CD14-positive monocyte (primary cell): ENCODE results near the gene SV2B. TPM values are rescaled to one million over a fixed set of nuclear protein-coding genes. Genes with fewer than 3 reads are reported as not detected.

Source experiments
- DNase-seq, 3 donors: peaks; one replicate each; pipeline ENCODE4 v3.0.0-alpha.2; 2011 to 2022
- H2AFZ ChIP-seq: 2 replicates; pipeline ENCODE4 v1.6.0; 2012; ENCODE audit warnings: mild to moderate bottlenecking, low read depth, low read length, inconsistent platforms; ENCODE audit not compliant: insufficient read depth, poor library complexity, severe bottlenecking
- H3K27ac ChIP-seq, 2 donors: 1 replicate in 1 of 2; 2 replicates in 1 of 2; pipeline ENCODE4 v1.5.1; 2012 to 2013; ENCODE audit warnings: low read length in 2 of 2, control low read depth in 1 of 2, inconsistent platforms in 1 of 2, low read depth in 1 of 2, mild to moderate bottlenecking in 1 of 2
- H3K27me3 ChIP-seq, 2 donors: one replicate each; pipeline versions ENCODE4 v1.6.0 to v1.6.1; 2011 to 2013; ENCODE audit warnings: low read length in 2 of 2; ENCODE audit not compliant: control insufficient read depth in 2 of 2, insufficient read depth in 2 of 2
- H3K36me3 ChIP-seq, 2 donors: replicated peaks in 1 of 2; 1 replicate in 1 of 2; 2 replicates in 1 of 2; pipeline versions ENCODE4 v1.5.1 to v1.6.1; 2012 to 2013; ENCODE audit warnings: low read length in 2 of 2, control low read depth in 1 of 2, inconsistent platforms in 1 of 2, mild to moderate bottlenecking in 1 of 2; ENCODE audit not compliant: insufficient read depth in 2 of 2, control insufficient read depth in 1 of 2
- H3K4me1 ChIP-seq, 2 donors: 1 replicate in 1 of 2; 2 replicates in 1 of 2; pipeline versions ENCODE4 v1.5.1 to v1.6.1; 2012 to 2013; ENCODE audit warnings: low read length in 2 of 2, control low read depth in 1 of 2, inconsistent platforms in 1 of 2, mild to moderate bottlenecking in 1 of 2, moderate library complexity in 1 of 2; ENCODE audit not compliant: insufficient read depth in 2 of 2, control insufficient read depth in 1 of 2
- H3K4me2 ChIP-seq: replicated peaks from 2 replicates; pipeline ENCODE3; 2012; ENCODE audit warnings: low read length, moderate library complexity, mild to moderate bottlenecking; ENCODE audit not compliant: poor library complexity, severe bottlenecking; ENCODE audit errors: extremely low read depth
- H3K4me3 ChIP-seq, 3 experiments: fragments of 200-600 bp in 1 of 3; sonication (generic) in 1 of 3; replicated peaks in 1 of 3; 1 replicate in 2 of 3; 2 replicates in 1 of 3; pipeline ENCODE4 v1.5.1; 2011 to 2013; ENCODE audit warnings: low read length in 3 of 3, mild to moderate bottlenecking in 3 of 3, control low read depth in 2 of 3, low read depth in 2 of 3, inconsistent platforms in 1 of 3, moderate library complexity in 1 of 3
- H3K79me2 ChIP-seq: 2 replicates; pipeline ENCODE4 v1.6.0; 2012; ENCODE audit warnings: mild to moderate bottlenecking, control low read depth, inconsistent platforms, low read length, moderate library complexity; ENCODE audit not compliant: insufficient read depth
- H3K9ac ChIP-seq: 2 replicates; pipeline ENCODE4 v1.6.0; 2017; ENCODE audit warnings: low read length, mild to moderate bottlenecking; ENCODE audit not compliant: insufficient read depth, poor library complexity, severe bottlenecking
- H3K9me3 ChIP-seq, 2 donors: replicated peaks in 1 of 2; 1 replicate in 1 of 2; 2 replicates in 1 of 2; pipeline versions ENCODE4 v1.5.1 to v1.6.1; 2012 to 2013; ENCODE audit warnings: low read length in 2 of 2, control low read depth in 1 of 2; ENCODE audit not compliant: control insufficient read depth in 1 of 2, insufficient read depth in 1 of 2
- H4K20me1 ChIP-seq: 2 replicates; pipeline ENCODE4 v1.6.0; 2012; ENCODE audit warnings: mild to moderate bottlenecking, low read length, control low read depth, moderate library complexity; ENCODE audit not compliant: insufficient read depth
- H3K27ac Mint-ChIP-seq, 7 donors: one replicate each; pipeline ENCODE4 v1.8.0; 2020; ENCODE audit warnings: mild to moderate bottlenecking in 7 of 7, mixed read lengths in 7 of 7, moderate library complexity in 6 of 7, inconsistent platforms in 2 of 7
- H3K27me3 Mint-ChIP-seq, 3 donors: one replicate each; pipeline ENCODE4 v1.8.0; 2021 to 2022; ENCODE audit warnings: low read depth in 3 of 3, mild to moderate bottlenecking in 3 of 3, mixed read lengths in 3 of 3, moderate library complexity in 3 of 3, inconsistent platforms in 1 of 3
- H3K36me3 Mint-ChIP-seq, 2 donors: one replicate each; pipeline ENCODE4 v1.8.0; 2020; ENCODE audit warnings: mixed read lengths in 2 of 2, inconsistent platforms in 1 of 2, mild to moderate bottlenecking in 1 of 2
- H3K4me1 Mint-ChIP-seq: one replicate; pipeline ENCODE4 v1.8.0; 2020; ENCODE audit warnings: mild to moderate bottlenecking, mixed read lengths
- H3K4me3 Mint-ChIP-seq, 2 donors: one replicate each; pipeline ENCODE4 v1.8.0; 2020; ENCODE audit warnings: mild to moderate bottlenecking in 2 of 2, mixed read lengths in 2 of 2, moderate library complexity in 1 of 2
- H3K9me3 Mint-ChIP-seq, 7 donors: one replicate each; pipeline ENCODE4 v1.8.0; 2020 to 2022; ENCODE audit warnings: mixed read lengths in 7 of 7, mild to moderate bottlenecking in 6 of 7, moderate library complexity in 6 of 7, inconsistent platforms in 2 of 7
- WGBS: methylation state at CpG from one replicate; pipeline ENCODE4 v1.1.5; 2013; ENCODE audit warnings: missing lambda C conversion rate; ENCODE audit not compliant: insufficient coverage; 5-methylcytosine and 5-hydroxymethylcytosine counted together
- intact Hi-C, 2 donors: fragments of 100-400 bp; cut with micrococcal nuclease; formaldehyde crosslinking; loops; one replicate each; pipeline versions ENCODE4 v1.15.0 to v1.15.1; 2023
- polyA plus RNA-seq, 3 donors: library from polyadenylated mRNA; depleted of rRNA in 1 of 3; unstranded in 2 of 3; stranded (reverse) in 1 of 3; fragments of 300-500 nt in 2 of 3; fragments of >200 nt in 1 of 3; fragmentation: Illumina TruSeq in 2 of 3; gene quantifications; 1 replicate in 2 of 3; 2 replicates in 1 of 3; pipeline ENCODE4 v1.2.3, GENCODE V29; 2012 to 2021
- TF ChIP-seq, protein P1 (sequence below): fragments of 200-600 bp; IDR thresholded peaks from one replicate; pipeline ENCODE4 v1.8.0; 2022; ENCODE audit warnings: antibody characterized with exemption, mild to moderate bottlenecking

SV2B gene
- polyA plus RNA-seq, 3 donors = not detected

DNA sequence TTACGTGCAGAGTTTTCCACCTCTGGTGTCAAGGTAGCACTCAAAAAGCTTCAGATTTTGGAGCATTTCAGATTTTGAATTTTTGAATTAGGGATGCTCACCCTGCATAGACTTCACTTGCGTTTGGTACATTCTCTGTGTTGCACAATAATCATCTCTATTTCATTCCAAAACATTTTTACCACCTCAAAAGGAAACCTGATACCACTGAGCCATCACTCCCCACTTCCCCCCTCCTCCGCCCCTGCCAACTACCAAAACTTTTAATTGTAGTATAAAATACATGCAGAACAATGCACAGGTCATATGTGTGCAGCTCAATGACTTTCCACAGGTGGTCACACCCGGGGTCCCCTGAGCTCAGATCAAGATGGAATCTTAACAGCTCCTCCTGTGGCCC, 208.8 kb downstream of the SV2B start:
- H3K79me2 ChIP-seq = no peaks in the 10 kb centered on the region
- no peak overlapping the region for H3K4me2 ChIP-seq
- no peaks in the 10 kb centered on the region for H3K9me3 ChIP-seq
- H3K9ac ChIP-seq = no peak overlapping the region
- H3K36me3 ChIP-seq = no peaks in the 10 kb centered on the region
- peaks cover 0 to 2% of the 10 kb centered on the region in 2 donors for H3K36me3 Mint-ChIP-seq
- H2AFZ ChIP-seq = no peak overlapping the region
- no peak overlapping the region for H3K4me3 ChIP-seq
- H3K4me1 Mint-ChIP-seq = peaks cover 56% of the 10 kb centered on the region
- H3K9me3 Mint-ChIP-seq = peaks cover 0 to 2% (median 0%) of the 10 kb centered on the region in 7 donors
- intact Hi-C loops = no loop called here
- peaks cover 0 to 2% of the 10 kb centered on the region in 2 donors for H3K27me3 ChIP-seq
- no peak overlapping the region for H3K27ac Mint-ChIP-seq
- TF ChIP-seq, protein P1, sequence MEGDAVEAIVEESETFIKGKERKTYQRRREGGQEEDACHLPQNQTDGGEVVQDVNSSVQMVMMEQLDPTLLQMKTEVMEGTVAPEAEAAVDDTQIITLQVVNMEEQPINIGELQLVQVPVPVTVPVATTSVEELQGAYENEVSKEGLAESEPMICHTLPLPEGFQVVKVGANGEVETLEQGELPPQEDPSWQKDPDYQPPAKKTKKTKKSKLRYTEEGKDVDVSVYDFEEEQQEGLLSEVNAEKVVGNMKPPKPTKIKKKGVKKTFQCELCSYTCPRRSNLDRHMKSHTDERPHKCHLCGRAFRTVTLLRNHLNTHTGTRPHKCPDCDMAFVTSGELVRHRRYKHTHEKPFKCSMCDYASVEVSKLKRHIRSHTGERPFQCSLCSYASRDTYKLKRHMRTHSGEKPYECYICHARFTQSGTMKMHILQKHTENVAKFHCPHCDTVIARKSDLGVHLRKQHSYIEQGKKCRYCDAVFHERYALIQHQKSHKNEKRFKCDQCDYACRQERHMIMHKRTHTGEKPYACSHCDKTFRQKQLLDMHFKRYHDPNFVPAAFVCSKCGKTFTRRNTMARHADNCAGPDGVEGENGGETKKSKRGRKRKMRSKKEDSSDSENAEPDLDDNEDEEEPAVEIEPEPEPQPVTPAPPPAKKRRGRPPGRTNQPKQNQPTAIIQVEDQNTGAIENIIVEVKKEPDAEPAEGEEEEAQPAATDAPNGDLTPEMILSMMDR = no peak
- no peak overlapping the region for H3K27ac ChIP-seq
- no peak for DNase-seq
- H3K27me3 Mint-ChIP-seq = peaks cover 0 to 10% (median 6%) of the 10 kb centered on the region in 3 donors
- H4K20me1 ChIP-seq = no peaks in the 10 kb centered on the region
- no peak overlapping the region for H3K4me3 Mint-ChIP-seq
- 0% methylated on average over 1 of the region's 4 CpGs for WGBS
- H3K4me1 ChIP-seq = peaks cover 32 to 37% of the 10 kb centered on the region in 2 donors

DNA sequence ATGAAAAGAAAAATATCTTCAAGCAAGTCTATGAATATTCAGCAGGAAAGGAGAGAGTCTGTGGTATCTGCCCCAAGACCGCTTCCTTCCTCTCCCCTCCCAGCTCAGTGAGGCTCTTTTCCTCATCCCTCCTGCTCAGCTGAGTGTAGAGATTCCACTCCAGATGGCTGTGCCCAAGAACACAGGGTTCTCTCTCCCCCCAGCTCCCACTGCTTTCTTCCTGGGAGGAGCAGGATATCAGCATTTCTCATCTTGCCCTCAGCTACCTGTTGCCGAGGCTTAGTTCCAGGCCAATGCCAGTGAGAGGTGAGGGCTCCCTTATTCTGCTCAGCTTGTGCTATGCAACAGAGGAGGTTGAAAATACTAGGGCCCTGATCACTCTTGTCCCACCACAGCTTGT, 211.9 kb downstream of the SV2B start:
- intact Hi-C loops = no loop called here
- WGBS = 0% methylated on average over 1 of the region's 2 CpGs
- TF ChIP-seq, protein P1 = no peak
- H3K36me3 Mint-ChIP-seq = peaks cover 0 to 2% of the 10 kb centered on the region in 2 donors
- Histone ChIP-seq H3K4me3 (peak overlapping the region in 1 of 3 experiments; percentile 19), H3K79me2 (no peaks in the 10 kb centered on the region), H3K9ac (no peak overlapping the region), H3K27ac (no peak overlapping the region), H3K36me3 (no peaks in the 10 kb centered on the region), H4K20me1 (no peaks in the 10 kb centered on the region), H3K9me3 (no peaks in the 10 kb centered on the region), H3K4me2 (peak overlapping the region; percentile 22), H3K4me1 (peaks cover 32 to 37% of the 10 kb centered on the region in 2 donors), H3K27me3 (no peaks in the 10 kb centered on the region), H2AFZ (no peak overlapping the region)
- H3K4me3 Mint-ChIP-seq = peak overlapping the region in 1 of 2 donors; percentile 72
- H3K27me3 Mint-ChIP-seq = peaks cover 0 to 2% (median 2%) of the 10 kb centered on the region in 3 donors
- no peak for DNase-seq
- H3K27ac Mint-ChIP-seq = no peak overlapping the region
- H3K4me1 Mint-ChIP-seq = peaks cover 55% of the 10 kb centered on the region
- H3K9me3 Mint-ChIP-seq = peaks cover 0 to 2% (median 0%) of the 10 kb centered on the region in 7 donors
